GM18909 (cell line): ENCODE results near the gene KATNAL1.
"Not testable (repeated sequence)": the region's sequence is repeated elsewhere in the genome, so short reads cannot be mapped to it uniquely, and the experiment has no call there.

ENCODE experiments used
- ATAC-seq: cut with Tn5 transposase; IDR thresholded peaks from one replicate; pipeline ENCODE4 v1.9.1; 2021; ENCODE audit warnings: mild to moderate bottlenecking; ENCODE audit not compliant: unreplicated experiment, poor library complexity

Gene KATNAL1

DNA sequence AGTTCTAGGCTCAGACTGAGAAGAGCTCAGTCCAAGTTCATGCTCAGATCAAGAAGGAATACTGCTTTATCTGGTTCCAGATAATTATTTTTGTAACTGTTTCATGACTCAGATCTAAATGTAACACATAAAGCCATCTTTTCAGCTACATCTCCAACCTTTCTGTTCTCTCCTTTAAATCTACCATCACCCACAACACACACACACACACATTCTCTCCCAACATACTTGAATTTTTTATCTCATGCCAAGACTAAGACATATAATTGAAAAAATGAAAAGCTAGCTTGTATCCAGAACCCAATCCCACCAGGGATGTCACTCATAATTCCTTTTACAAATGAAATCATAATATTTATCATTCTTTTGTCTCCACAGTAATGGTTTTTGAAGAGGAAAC lies 7.6 kb downstream of the KATNAL1 start:
- ATAC-seq, result no peak

DNA sequence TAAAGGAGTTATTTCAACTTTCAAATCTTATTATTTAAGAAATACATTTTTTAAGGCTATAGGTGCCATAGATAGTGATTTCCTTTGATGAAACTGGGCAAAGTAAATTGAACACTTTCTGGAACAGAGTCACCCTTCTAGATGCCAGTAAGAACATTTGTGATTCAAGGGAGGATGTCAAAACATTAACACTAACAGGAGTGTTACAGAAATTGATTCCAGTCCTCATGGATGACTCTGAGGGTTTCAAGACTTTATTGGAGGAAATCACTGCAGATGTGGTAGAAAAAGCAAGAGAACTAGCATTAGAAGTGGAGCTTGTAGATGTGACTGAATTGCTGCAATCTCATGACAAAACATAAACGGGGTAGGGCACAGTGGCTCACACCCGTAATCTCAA lies 12.2 kb downstream of the KATNAL1 start:
- no peak for ATAC-seq

DNA sequence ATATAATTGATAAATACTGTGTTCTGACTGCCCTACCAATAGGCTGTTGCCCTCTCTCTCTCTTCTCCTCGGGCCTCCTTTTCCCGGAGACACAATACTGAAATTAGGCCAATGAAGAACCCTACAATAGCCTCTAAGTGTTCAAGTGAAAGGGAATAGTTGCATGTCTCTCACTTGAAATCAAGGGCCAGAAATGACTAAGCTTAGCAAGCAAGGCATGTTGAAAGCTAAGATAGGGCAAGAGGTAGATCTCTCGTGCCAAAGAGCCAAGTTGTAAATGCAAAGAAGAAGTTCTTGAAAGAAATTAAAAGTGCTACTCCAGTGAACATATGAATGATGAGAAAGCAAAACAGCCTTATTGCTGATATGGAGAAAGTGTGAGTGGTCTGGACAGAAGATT lies 13.3 kb downstream of the KATNAL1 start:
- no peak for ATAC-seq

DNA sequence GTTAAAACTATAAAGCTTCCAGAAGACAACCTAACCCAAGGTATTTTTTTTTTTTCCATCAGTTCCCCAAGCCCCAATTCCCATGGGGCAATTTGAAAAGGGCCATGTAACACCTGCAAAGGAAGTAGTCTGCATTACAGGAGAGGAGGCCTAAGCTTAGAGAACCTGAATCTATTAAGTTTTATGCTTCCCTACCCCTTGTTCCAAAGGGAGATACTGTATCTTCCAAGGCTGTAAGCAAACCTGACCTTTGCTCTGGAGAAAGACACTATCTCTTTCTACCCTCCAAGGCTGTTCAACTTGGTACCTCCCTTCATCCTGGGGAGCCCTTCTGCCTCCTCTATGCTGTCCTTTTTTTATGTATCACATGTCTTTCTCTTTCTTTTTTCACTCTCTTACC lies 15.0 kb downstream of the KATNAL1 start:
- no peak for ATAC-seq

DNA sequence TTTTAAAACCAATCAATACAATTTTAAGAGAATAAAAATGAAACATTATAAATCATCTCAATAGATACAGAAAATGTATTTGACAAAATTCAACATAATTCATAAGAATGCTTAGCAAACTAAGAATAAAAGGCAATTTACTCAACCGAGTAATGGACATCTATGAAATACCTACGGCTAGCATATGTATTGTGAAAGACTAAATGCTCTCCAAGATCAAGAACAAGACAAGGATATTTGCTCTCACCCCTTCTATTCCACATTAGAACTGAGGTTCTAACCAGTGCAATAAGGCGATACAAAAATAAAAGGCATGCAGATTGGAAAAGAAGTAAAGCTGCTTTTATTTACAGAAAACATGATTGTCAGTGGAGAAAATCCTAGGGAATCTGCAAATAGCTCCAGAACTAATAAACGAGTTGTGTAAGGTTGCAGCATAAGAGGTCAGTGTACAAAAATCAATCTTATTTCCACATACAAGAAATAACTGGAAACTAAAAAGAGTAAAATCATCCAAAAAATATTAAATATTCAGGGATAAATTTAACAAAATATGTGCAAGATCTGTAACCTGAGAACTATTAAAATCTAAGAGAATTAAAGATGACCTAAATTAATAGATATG lies 16.4 kb downstream of the KATNAL1 start:
- no peak for ATAC-seq

DNA sequence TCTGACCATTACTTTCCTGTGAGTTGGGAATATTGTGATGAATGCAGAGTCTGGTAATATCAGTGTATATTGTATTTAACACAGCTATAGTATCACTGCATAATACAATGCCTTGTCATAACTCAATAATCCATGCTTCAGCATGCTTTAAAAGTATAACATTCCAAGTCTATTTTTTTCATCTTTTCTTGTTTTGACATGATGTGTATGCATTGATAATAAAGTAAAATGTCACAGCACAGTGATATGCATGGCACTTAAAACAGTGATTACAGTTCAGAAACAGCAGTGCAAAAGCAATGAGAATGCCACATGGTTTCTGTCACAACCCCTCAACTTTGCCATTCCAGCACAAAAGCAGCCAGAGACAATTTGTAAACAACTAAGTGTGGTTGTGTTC lies 17.8 kb downstream of the KATNAL1 start:
- ATAC-seq, result no peak

DNA sequence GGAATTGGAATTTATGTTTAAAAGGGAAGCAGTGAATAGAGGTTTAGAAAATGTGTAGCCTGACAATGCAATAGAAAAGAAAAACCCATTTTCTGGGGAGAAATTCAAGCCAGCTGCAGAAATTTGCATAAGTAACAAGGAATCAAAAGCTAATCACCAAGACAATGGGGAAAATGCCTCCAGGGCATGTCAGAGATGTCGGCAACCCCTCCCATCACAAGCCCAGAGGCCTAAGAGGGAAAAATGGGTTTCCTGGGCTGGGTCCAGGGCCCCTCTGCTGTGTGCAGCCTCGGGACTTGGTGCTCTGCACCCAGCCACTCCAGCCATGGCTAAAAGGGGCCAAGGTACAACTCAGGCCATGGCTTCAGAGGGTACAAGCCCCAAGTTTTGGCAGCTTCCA lies 21.3 kb downstream of the KATNAL1 start:
- ATAC-seq, result not testable (repeated sequence)

DNA sequence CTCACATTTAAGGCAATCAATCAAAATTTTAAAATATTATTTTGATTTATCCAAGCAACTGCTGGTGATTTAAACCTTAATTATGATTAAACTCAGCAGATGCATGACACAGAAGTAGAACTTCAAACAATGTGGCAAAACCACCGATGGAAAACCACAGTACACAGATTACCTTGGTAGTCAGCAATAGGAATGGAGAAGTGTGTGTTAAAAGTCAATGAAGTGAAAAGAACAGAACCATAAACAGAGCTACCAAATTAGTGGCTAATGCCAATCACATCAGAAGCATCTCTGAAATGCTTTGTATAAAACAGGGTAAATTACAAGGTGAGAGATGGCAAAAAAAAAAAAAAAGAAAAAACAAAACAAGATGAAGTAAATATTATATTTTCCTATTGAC lies 31.2 kb downstream of the KATNAL1 start:
- ATAC-seq, result peak; percentile 45

DNA sequence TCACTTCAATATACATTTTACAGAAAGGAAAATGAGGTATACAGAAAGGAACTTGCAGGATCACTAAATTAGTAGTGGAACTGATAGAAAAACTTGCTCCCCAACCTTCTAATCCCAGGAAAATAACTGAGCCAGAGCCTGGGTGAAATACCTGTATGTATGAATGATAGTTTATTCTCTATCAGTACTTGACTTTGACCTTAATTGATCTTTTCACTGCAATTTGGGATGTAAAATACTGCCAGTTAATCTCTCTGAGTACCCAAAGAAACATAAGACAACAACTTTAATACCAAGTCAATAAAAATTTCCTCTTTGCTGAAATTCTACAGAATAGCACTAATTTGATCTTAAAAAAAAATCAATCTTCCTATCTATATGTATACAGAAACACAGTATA lies 33.3 kb downstream of the KATNAL1 start:
- no peak for ATAC-seq

DNA sequence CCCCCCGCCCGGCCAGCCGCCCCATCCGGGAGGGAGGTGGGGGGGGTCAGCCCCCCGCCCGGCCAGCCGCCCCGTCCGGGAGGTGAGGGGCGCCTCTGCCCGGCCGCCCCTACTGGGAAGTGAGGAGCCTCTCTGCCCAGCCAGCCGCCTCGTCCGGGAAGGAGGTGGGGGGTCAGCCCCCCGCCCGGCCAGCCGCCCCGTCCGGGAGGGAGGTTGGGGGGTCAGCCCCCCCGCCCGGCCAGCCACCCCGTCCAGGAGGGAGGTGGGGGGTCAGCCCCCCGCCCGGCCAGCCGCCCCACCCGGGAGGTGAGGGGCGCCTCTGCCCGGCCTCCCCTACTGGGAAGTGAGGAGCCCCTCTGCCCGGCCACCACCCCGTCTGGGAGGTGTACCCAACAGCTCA lies 37.3 kb downstream of the KATNAL1 start:
- not testable (repeated sequence) for ATAC-seq

DNA sequence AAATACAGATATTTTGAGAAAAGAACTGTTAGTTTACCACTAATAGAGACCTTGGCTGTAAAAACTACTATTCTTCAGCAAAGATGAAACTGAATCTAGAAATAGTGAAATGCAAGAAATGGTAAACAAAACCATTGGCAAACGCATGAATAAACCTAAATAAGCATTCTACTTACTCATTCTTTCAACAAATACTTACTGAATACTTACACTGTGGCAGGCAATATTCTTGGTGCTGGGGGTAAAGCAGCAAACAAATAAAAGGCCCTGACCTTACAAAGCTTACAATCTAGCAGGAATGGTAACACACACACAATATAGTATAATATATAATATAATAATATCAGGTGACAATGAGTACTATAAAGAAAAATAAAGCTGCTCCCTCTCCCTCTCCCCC lies 38.7 kb downstream of the KATNAL1 start:
- no peak for ATAC-seq

DNA sequence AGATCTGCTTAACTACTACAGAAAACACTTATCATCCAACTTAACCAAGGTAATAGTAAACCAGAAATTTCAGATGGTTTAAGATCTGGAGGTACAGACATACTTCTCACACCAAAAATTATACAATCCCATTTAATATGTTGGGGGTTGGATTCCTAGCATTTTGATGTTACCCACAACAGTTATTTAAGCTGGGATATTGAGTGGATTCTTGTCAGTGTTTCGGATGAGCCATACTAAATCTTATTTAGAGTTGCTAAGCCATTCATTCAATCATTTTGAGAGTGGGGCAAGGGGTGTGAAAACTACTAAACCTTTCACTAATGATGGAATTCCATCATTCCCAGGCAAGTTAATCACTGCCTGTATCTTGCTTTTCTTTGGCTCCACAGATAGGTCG lies 40.6 kb downstream of the KATNAL1 start:
- ATAC-seq, result no peak

DNA sequence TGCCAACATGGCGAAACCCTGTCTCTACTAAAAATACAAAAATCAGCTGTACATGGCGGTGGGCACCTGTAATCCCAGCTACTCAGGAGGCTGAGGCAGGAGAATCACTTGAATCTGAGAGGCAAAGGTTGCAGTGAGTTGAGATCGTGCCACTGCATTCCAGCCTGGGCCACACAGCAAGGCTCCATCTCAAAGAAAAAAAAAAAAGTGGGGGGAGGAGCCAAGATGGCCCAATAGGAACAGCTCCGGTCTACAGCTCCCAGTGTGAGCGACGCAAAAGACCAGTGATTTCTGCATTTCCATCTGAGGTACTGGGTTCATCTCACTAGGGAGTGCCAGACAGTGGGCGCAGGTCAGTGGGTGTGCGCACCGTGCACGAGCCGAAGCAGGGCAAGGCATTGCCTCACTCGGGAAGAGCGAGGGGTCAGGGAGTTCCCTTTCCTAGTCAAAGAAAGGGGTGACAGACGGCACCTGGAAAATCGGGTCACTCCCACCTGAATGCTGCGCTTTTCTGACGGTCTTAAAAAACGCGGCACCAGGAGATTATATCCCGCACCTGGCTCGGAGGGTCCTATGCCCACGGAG lies 48.1 kb downstream of the KATNAL1 start:
- not testable (repeated sequence) for ATAC-seq

DNA sequence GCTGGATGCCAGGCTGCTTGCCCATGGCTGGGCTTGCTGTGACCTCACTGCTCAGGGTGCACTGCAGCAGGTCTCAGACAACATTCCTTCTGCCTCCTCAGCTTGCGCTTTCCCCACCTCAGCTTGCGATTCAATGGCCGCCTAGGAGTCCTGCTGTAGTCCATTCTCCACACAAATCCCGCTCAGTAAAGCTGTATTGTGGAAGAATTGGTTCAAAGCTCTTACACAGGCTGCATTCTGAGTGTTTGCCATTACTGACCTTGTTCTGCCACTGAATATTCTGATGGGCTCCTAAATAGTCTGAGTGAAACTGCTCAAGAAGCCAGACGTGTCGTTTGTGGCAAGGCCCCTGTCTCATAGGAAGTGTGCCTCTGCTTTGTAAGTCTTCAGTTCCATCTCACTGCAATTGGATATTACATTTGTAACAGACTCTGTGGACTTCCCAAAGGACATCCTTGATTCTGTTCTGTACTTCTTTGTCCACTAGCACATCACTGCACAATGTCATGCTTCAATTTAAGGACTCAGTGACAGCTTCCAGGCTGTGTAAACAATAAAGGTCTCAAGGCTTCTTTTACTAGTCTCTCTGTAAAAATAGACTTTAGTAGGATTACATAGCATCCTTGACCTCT lies 49.8 kb downstream of the KATNAL1 start:
- ATAC-seq, result no peak

DNA sequence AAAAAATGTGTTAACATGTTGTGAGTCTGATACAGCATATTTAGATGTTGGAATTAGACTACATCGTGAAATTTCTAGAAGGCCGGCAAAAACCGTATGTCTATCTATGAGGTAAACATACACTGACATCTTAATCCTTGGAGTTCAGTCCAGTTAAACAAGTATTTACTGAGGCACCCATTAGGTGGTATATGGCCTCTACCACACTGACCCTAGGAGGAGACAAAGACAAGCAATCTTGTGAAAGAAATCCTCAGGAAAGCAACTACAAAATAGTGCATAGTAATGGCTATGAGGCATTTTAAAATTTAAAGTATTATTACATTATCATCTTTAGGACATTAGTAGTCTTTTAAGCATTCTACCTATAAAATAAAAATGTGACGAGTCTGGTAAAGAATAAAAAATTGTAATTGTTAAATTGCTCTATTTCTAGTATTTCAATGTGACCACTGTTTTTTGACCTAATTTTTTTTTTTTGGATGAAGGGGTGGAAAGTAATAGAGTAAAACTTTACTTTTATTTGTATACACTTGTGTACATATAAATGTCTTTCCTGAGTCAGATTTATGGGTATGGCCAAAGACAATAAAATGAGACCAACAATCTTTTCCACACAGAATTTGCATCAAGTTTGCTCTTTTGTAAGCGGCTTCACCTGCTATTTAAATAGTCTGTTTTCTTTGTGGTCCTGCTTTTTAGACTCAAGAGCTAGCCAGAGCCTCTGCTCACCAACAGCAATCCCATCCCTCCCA lies 50.5 kb downstream of the KATNAL1 start:
- ATAC-seq, result no peak

DNA sequence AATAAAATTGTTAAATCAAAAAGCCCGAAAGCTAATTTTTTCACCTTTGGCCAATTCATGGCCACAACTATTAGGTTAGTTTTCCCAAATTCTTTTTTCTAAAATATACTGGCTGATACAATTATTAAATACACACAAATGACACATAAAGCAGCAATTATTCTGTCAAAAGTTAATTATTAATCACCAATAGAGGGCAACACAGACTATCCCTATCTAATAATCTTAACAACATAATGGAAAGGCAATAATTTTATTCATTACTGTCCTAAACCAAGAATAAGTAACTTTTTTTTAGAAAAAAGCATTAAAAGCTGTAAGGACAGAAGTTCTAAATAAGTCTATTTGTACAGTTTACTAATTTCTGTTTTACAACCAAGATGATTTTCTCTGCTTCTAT lies 51.7 kb downstream of the KATNAL1 start:
- ATAC-seq, result no peak

DNA sequence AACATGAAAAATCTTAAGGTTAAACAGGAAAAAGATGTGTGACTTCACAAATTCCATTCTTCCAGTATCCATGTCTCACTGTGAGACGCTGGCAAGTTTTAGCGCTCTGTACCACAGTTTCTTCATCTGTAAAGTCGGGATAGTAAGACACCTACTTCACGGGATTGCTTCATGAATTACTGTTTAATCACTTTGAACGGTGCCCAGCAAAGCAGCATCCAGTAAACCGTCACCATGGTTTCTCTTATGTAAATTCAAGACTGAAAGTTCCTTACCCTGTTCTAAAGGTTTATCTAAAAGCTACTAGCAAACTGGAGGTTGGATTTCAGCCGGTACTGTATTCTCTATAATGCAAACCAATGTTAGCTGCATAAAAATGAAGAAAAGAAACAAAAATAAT lies 53.5 kb downstream of the KATNAL1 start:
- ATAC-seq, result no peak

DNA sequence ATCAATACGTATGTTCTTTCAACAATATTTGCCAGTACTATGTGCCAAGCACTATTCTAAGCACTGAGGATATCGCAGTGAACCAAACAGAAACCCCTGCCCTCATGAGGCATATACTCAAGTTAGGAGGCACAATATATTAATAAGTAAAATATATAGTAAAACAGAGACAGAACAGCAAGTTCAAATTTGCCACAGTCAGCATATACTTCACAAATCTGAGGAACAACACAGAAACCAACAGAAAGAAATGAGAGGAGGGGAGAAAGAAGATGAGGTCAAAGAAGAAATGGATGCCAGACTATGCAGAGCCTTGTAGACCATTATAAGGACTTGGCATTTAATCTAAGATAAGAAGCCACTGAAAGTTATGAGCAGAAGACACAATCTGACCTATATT lies 59.9 kb downstream of the KATNAL1 start:
- no peak for ATAC-seq

DNA sequence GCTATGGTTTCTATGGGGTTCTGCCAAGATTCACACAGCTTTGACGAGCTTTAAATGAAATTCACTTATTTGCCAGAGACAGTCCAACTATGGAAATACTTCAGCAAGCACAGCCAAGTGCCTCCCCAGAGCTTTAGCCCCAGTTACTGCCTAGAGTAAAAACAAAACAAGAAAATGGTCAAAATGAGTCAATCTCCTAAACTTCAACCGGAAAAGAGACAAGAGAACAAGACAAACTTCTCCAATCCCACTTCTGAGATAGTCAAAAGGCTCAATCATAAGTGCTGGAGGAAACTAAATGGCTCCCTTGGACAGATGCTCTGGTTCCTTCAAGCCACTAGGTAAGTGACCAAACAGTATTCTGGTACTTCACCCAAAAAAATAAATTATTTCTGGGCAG lies 65.8 kb downstream of the KATNAL1 start:
- peak; percentile 82 for ATAC-seq

DNA sequence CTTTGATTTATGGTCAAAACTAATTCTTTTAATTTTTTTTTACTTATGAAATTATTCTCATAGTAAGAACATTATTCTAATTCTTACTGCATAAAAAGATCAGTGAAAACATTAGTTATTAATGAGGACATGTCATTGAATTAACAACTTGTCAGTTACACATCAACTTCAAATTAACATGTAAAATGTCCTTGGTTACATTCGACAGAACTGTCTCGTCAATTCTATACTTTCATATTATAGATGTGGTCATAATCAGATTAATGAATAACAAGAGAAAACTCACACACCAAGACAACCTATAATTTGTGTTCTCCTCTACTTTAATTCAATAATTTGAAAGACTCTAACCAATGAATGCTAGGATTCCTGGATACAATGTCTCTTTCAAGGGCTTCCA lies 66.7 kb downstream of the KATNAL1 start:
- ATAC-seq, result peak; percentile 68

DNA sequence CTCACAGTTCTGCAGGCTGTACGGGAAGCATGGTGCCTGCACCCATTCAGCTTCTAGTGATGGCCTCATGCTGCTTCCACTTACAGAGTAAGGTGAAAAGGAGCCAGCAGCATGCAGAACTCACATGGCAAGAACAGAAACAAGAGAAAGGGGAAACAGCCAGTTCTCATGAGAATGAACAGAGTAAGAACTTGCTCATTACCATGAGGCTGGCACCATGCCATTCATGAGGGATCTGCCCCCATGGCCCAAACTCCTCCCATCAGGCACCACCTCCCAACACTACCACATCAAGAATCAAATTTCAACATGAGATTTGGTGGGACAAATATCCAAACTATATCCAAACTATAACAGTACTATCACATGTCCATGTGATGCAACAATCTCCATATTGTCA lies 72.1 kb downstream of the KATNAL1 start:
- no peak for ATAC-seq
